Activated naive CD4-positive, alpha-beta T cell treated with anti-CD3 and anti-CD28 coated beads, Interleukin-2, amount 10 ng/mL, durations not matched to agents 7 days and 5 days (primary cell): ENCODE data around the gene ANO7.

ENCODE experiments used
- CTCF ChIA-PET: fragments of 350-600 bp; sonication (Branson Sonifier 250); formaldehyde crosslinking; loops from one replicate; lab custom pipeline; 2021; ENCODE audit warnings: antibody characterized with exemption; lab: Charles Lee
- DNase-seq: peaks from one replicate; pipeline ENCODE4 v3.0.0-alpha.2; 2020
- H3K27ac Mint-ChIP-seq: one replicate; pipeline ENCODE4 v1.8.0; 2021; ENCODE audit warnings: mild to moderate bottlenecking, moderate library complexity, mixed read lengths
- H3K27me3 Mint-ChIP-seq: one replicate; pipeline ENCODE4 v1.8.0; 2021; ENCODE audit warnings: mild to moderate bottlenecking, mixed read lengths
- H3K36me3 Mint-ChIP-seq: one replicate; pipeline ENCODE4 v1.8.0; 2021; ENCODE audit warnings: mixed read lengths
- H3K4me1 Mint-ChIP-seq: one replicate; pipeline ENCODE4 v1.8.0; 2021; ENCODE audit warnings: mixed read lengths
- H3K4me3 Mint-ChIP-seq: one replicate; pipeline ENCODE4 v1.8.0; 2021; ENCODE audit warnings: mild to moderate bottlenecking, moderate library complexity, mixed read lengths
- H3K9me3 Mint-ChIP-seq: one replicate; pipeline ENCODE4 v1.8.0; 2021; ENCODE audit warnings: mixed read lengths

Gene ANO7, protein sequence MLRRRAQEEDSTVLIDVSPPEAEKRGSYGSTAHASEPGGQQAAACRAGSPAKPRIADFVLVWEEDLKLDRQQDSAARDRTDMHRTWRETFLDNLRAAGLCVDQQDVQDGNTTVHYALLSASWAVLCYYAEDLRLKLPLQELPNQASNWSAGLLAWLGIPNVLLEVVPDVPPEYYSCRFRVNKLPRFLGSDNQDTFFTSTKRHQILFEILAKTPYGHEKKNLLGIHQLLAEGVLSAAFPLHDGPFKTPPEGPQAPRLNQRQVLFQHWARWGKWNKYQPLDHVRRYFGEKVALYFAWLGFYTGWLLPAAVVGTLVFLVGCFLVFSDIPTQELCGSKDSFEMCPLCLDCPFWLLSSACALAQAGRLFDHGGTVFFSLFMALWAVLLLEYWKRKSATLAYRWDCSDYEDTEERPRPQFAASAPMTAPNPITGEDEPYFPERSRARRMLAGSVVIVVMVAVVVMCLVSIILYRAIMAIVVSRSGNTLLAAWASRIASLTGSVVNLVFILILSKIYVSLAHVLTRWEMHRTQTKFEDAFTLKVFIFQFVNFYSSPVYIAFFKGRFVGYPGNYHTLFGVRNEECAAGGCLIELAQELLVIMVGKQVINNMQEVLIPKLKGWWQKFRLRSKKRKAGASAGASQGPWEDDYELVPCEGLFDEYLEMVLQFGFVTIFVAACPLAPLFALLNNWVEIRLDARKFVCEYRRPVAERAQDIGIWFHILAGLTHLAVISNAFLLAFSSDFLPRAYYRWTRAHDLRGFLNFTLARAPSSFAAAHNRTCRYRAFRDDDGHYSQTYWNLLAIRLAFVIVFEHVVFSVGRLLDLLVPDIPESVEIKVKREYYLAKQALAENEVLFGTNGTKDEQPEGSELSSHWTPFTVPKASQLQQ

DNA sequence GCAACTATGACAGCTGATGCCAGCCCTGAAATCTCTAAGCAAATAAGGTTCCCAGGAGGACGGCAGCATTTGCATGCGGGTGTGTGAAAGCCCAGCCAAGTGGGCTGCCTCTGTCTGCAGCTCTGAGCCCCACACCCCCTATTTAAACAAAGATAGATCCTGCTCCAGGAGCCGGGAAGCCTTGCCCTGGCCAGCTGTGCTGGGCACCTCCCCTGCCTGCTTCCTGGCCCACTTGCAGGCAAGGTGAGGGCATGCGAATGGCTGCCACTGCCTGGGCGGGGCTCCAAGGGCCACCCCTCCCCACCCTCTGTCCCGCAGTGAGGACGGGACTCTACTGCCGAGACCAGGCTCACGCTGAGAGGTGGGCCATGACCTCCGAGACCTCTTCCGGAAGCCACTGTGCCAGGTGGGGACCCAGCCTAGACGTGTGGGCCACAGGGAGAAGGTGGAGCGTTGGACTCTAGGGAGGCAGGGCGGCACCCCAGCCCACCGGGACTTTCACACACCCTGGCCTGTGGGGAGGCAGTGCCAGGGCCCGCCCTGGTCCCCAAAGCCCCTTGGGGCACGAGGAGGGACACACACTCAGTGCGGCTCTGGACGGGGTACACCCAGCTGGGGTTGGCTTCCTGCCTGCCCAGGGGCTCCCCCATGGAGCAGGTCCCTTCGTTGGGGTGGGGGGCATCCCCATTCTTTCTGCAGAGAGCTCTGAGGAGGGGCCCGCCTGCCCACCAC is at the start of gene ANO7:
TSS of gene ANO7 (plus strand) at position 317 of the 732 bp plus-strand sequence. CDS start 1,387 bp downstream, outside the sequence.
- peaks cover 2% of the 10 kb centered on the region for H3K36me3 Mint-ChIP-seq
- CTCF ChIA-PET, result no interaction called here
- H3K4me3 Mint-ChIP-seq, result no peak within 1 kb of the TSS
- H3K27ac Mint-ChIP-seq, result no peak within 1 kb of the TSS
- H3K27me3 Mint-ChIP-seq, result no peaks in the 10 kb centered on the region
- H3K9me3 Mint-ChIP-seq, result no peaks in the 10 kb centered on the region
- DNase-seq, result no peak
- no peaks in the 10 kb centered on the region for H3K4me1 Mint-ChIP-seq

DNA sequence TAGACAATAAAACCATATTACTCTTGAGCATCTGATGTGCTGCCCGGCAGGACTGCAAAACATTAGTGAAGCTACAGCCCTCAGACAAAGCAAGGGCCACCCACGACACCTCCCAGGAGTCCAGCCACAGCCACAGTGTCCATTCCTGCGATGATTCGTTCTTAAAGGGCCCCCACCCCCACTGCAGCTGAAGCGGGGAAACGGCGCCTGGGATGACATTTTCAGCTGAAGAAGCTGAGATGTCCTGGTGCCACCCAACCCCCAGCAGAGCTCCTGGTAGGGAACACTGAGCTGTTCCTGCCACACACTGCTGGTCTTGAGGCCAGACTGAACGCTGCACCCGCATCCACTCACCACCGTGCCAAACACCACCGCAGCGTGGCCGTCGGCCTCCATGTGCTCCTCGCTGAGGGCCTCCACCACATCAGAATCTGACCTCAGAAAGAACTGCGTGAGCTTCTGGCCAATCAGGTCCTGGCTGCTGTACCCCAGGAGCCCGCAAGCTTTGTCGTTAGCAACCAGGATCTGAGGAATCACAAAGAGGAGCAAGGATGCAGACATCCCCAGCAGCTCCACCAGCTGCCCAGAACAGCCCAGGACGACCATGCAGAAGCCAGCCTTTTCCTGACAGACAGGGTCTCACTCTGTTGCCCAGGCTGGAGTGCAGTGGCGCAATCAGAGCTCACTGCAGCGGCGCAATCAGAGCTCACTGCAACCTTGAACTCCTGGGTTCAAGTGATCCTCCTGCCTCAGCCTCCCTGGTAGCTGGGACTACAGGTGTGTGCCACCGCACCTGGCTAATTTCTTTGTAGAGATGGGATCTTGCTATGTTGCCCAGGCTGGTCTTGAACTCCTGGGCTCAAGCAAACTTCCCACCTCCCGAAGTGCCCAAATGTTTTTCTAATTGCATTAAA is 48.7 kb upstream of the ANO7 start:
- Mint-ChIP-seq H3K4me3 (no peak overlapping the region), H3K27ac (no peak overlapping the region), H3K9me3 (no peaks in the 10 kb centered on the region), H3K36me3 (peaks cover 28% of the 10 kb centered on the region), H3K4me1 (no peaks in the 10 kb centered on the region), H3K27me3 (no peaks in the 10 kb centered on the region)
- peak; percentile 8 for DNase-seq
- CTCF ChIA-PET, result interaction anchor here (1.4 to 1.6 kb wide), 2 partner anchors 18 to 156 kb away, joined by 3 read pairs; no protein-coding TSS in a partner anchor

DNA sequence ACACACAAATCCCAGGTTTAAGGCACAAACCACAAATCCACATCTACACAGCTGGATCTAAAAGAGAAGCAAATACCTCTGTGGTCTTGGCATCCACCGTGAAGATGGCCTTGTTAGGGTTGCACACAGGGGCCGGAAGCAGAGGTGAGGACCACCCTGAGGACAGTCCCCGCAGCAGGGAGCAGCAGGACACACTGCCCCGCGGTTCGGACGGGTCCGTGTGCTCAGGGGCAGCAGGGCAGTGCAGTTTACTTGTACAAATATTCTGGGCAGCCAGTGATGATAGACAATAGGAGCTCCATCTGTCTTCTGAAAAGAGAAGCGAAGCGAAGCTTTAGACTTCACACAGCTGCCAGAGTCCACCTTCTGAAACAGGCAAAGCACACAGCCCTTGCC is 48.0 kb upstream of the ANO7 start:
- peaks cover 28% of the 10 kb centered on the region for H3K36me3 Mint-ChIP-seq
- no peak overlapping the region for H3K27ac Mint-ChIP-seq
- no peak for DNase-seq
- no peaks in the 10 kb centered on the region for H3K4me1 Mint-ChIP-seq
- no peaks in the 10 kb centered on the region for H3K27me3 Mint-ChIP-seq
- CTCF ChIA-PET, result interaction anchor here (1.4 to 1.6 kb wide), 2 partner anchors 19 to 157 kb away, joined by 3 read pairs; no protein-coding TSS in a partner anchor
- H3K9me3 Mint-ChIP-seq, result no peaks in the 10 kb centered on the region
- H3K4me3 Mint-ChIP-seq, result no peak overlapping the region

DNA sequence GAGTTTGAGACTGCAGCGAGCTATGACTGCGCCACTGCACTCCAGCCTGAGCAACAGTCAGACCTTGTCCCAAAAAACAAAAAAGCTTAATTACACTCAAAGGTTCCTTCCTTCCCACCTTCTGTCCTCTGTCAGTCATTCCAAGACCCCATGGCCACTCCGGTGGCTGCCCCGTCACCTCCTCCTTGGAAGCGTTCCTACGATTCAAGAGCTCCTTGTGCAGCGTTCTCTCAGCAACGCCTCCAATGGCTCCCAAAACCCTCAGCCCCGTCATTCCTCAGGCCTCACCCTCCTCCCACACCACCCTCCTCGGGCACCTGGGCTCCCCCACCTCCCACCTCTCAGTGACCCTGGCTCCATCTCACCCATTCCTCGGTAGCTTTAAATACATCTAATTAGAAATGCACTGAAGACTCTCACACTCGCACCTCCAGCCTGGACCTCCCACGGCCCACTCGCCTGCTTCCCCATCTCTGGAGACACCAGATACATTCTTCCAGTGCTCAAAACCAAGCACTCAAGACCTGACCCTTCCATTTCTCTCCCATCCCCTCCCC is 47.2 kb upstream of the ANO7 start:
- H3K9me3 Mint-ChIP-seq, result no peaks in the 10 kb centered on the region
- H3K27ac Mint-ChIP-seq, result no peak overlapping the region
- no peak for DNase-seq
- H3K27me3 Mint-ChIP-seq, result no peaks in the 10 kb centered on the region
- peaks cover 24% of the 10 kb centered on the region for H3K36me3 Mint-ChIP-seq
- H3K4me3 Mint-ChIP-seq, result no peak overlapping the region
- CTCF ChIA-PET, result interaction anchor here (1.4 to 1.6 kb wide), 2 partner anchors 19 to 158 kb away, joined by 3 read pairs; no protein-coding TSS in a partner anchor
- H3K4me1 Mint-ChIP-seq, result no peaks in the 10 kb centered on the region

DNA sequence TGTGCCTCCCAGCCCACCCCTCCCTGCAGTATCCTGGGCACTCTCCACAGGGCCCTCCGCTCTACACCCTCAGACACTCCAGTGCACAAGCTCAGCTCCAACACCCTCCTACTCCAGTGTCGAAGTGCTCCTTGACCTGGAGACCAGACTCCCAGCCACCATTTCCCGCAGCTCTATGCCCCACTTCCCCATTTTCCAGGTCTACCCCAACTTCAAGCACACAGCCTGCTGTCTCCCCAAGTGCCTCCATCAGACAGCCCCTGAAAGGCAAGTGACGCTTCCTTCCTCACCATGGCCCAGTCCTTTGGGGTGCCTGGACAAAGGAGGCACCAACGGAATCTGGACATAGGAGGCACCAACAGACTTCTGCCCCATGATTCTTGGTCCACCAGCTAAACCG is 46.4 kb upstream of the ANO7 start:
- peaks cover 22% of the 10 kb centered on the region for H3K36me3 Mint-ChIP-seq
- H3K27ac Mint-ChIP-seq, result no peak overlapping the region
- CTCF ChIA-PET, result no interaction called here

DNA sequence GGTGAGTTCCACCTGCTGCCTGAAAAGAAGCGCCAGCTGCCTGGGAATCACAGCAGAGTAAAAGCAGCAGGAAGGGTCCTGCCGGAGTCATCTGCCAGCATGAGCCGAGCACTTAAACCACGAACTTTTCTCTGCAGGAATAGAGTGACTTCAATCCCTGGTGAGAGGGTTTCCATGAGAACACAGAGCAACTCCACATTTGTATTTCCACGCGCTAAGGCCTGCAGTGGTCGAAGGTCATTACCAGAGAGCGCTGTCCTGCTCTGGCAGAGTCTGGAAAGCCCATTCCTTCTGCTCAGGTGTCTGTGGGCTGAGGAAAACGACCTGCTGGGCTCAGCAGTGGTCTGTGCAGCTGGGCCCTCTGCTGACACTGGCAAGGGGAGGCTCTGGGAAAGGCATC is 45.9 kb upstream of the ANO7 start:
- Mint-ChIP-seq H3K4me3 (no peak overlapping the region), H3K4me1 (peaks cover 1% of the 10 kb centered on the region), H3K27me3 (no peaks in the 10 kb centered on the region), H3K36me3 (peaks cover 22% of the 10 kb centered on the region), H3K27ac (peak overlapping the region; percentile 28), H3K9me3 (no peaks in the 10 kb centered on the region)
- DNase-seq, result no peak
- CTCF ChIA-PET, result no interaction called here

More for the DNA sequence above, 46.4 kb upstream of the ANO7 start:
- Mint-ChIP-seq H3K9me3 (no peaks in the 10 kb centered on the region), H3K4me3 (no peak overlapping the region), H3K4me1 (no peaks in the 10 kb centered on the region), H3K27me3 (no peaks in the 10 kb centered on the region)
- DNase-seq, result no peak

DNA sequence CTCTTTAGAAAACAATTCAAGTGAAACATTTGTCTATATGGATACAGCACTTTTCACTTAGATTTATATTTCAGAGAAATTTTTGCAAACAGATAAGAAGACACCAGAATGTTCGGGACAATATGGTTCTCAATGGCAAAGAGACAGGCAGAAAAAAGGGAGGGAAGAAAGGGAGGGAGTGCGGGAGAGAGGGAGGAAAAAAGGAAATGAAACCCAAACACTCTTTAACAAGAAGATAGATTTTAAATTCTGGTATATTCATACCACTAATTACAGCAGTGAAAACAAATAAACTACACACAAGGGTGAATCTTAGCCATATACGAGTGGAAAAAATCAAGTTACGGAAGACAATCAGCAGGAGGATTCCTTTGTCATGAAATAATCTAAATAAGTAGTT is 42.2 kb upstream of the ANO7 start:
- Mint-ChIP-seq H3K4me1 (peaks cover 22% of the 10 kb centered on the region), H3K27me3 (no peaks in the 10 kb centered on the region), H3K4me3 (no peak overlapping the region), H3K27ac (no peak overlapping the region), H3K9me3 (no peaks in the 10 kb centered on the region), H3K36me3 (peaks cover 17% of the 10 kb centered on the region)
- CTCF ChIA-PET, result interaction anchor here (1.0 to 1.4 kb wide), 2 partner anchors 10 to 111 kb away, joined by 3 to 5 read pairs; no protein-coding TSS in a partner anchor
- DNase-seq, result no peak

DNA sequence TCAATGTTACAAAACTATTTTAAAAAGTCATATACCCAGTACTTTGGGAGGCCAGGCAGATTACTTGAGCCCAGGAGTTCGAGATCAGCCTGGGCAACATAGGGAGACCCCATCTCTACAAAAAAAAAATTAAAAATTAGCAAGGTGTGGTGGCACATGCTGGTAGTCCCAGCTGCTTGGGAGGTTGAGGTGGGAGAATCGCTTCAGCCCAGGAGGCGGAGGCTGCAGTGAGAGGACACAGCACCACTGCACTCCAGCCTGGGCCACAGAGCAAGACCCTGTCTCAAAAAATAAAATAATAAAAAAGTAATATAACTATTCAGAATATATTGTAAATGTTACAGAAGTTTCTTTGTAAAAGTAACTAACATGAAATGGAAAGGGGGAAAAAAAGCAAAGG is 41.1 kb upstream of the ANO7 start:
- Mint-ChIP-seq H3K4me3 (peak overlapping the region; percentile 98), H3K27me3 (no peaks in the 10 kb centered on the region), H3K36me3 (peaks cover 12% of the 10 kb centered on the region), H3K4me1 (peaks cover 33% of the 10 kb centered on the region), H3K9me3 (no peaks in the 10 kb centered on the region), H3K27ac (no peak overlapping the region)
- no peak for DNase-seq
- CTCF ChIA-PET, result interaction anchor here (1.0 kb wide), 1 partner anchor 110 kb away, joined by 3 read pairs; no protein-coding TSS in a partner anchor

DNA sequence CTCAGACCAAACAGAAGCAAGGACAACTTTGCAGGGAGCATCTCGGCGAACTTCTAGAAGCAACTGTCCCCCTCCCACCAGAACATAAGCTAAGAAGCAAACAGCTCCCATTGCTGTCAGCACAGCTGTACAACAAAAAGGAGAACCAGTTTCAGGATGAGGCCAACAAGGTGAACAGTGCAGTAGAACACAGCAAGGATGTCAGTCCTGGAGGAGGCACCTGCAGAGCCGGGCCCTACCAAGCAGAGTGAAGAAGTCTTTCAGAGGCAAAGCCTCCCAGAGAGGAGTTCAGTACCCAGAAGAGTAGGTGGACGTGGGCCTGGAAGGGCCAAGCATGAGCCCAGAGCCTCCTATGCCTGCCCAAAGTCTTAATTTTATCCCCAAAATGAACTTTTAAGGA is 40.2 kb upstream of the ANO7 start:
- no peaks in the 10 kb centered on the region for H3K27me3 Mint-ChIP-seq
- peaks cover 40% of the 10 kb centered on the region for H3K4me1 Mint-ChIP-seq
- no peak for DNase-seq
- H3K36me3 Mint-ChIP-seq, result peaks cover 12% of the 10 kb centered on the region
- CTCF ChIA-PET, result no interaction called here
- H3K9me3 Mint-ChIP-seq, result no peaks in the 10 kb centered on the region
- peak overlapping the region; percentile 98 for H3K4me3 Mint-ChIP-seq
- peak overlapping the region; percentile 71 for H3K27ac Mint-ChIP-seq

DNA sequence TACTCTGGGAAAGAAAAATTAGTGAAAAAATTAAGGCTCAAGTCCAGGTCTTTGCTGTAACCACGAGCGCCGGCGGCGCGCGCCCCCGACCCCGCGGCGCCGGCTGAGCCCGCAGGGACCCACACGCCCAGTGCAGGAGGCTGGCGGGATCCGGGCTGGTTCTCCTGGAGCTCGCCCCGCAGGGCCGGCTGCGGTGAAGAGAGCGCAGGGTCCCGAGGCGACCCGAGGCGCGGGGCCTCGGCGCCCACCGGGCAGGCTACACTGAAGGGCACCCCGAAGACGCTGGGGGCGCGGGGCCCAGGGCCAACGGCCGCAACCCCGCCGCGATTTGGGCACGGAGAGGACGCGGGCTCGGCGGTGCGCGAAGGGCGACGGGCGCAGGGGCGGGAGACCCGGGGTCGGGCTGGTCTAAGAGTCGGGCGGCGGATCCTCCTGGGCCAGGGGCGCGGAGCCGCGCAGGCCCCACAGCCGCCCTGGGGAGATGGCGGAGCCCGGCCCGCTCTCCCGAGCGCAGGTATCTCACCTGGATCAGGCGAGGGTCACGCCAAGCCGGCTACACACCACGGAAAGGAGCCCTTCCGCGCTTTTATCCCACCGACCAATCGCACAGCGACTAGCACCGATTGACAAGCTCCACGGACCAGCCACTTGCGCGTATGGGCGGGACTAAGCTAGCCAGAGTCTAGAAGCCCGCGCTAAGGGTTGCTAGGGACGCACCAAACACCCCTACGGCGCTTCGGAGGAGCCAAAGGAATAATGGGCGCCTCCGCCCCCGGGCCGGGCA is 39.4 kb upstream of the ANO7 start, which contains the start of gene PASK:
TSS of gene PASK (minus strand) at position 582 of the 784 bp plus-strand sequence. CDS start 6,440 bp downstream, outside the sequence.
- peak within 1 kb of the TSS; percentile 97 for H3K27ac Mint-ChIP-seq
- H3K4me1 Mint-ChIP-seq, result peaks cover 45% of the 10 kb centered on the region
- H3K4me3 Mint-ChIP-seq, result peak within 1 kb of the TSS; percentile 98
- no peaks in the 10 kb centered on the region for H3K27me3 Mint-ChIP-seq
- peaks cover 17% of the 10 kb centered on the region for H3K36me3 Mint-ChIP-seq
- no peaks in the 10 kb centered on the region for H3K9me3 Mint-ChIP-seq
- CTCF ChIA-PET, result interaction anchor here (0.9 kb wide), 1 partner anchor 166 kb away, joined by 3 read pairs; the partner anchor contains the start of gene HDLBP
- peak; percentile 98 for DNase-seq

DNA sequence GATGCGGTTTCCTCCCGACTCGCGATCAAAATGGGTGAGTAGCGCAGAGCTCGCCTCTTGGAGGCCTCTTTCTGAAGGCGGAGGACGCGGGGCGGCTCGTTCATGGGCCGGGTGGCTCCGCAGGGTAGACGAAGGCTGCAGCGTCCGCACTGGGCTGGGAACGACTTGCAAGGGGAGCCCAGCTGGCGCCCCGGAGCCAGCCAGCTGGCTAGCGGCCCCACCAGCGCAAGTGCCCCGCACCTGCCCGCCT is 38.9 kb upstream of the ANO7 start:
- peak overlapping the region; percentile 97 for H3K27ac Mint-ChIP-seq
- peaks cover 17% of the 10 kb centered on the region for H3K36me3 Mint-ChIP-seq
- H3K9me3 Mint-ChIP-seq, result no peaks in the 10 kb centered on the region
- H3K27me3 Mint-ChIP-seq, result no peaks in the 10 kb centered on the region
- H3K4me3 Mint-ChIP-seq, result peak overlapping the region; percentile 98
- CTCF ChIA-PET, result interaction anchor here (0.9 kb wide), 1 partner anchor 166 kb away, joined by 3 read pairs; the partner anchor contains the start of gene HDLBP
- peaks cover 45% of the 10 kb centered on the region for H3K4me1 Mint-ChIP-seq
- no peak for DNase-seq
